Activated CD8-positive, alpha-beta memory T cell treated with anti-CD3 and anti-CD28 coated beads for 1 hour (primary cell): ENCODE measurements around the gene RASGRF1.

Experiments
- DNase-seq, 2 donors: peaks; one replicate each; pipeline ENCODE4 v3.0.0-alpha.2; 2020; ENCODE audit warnings: low read depth in 1 of 2; ENCODE audit errors: extremely low read depth in 1 of 2

The RASGRF1 gene

GRCh38 chr15:78988361-78988911, 102.1 kb downstream of the RASGRF1 start:
- DNase-seq = no peak

- no peak for DNase-seq
Measured at GRCh38 chr15:78987556-78988360, 102.8 kb downstream of the RASGRF1 start.

GRCh38 chr15:78985859-78986475, 104.6 kb downstream of the RASGRF1 start:
- DNase-seq = no peak

- DNase-seq = no peak
Measured at GRCh38 chr15:78984041-78984440, 106.5 kb downstream of the RASGRF1 start.

GRCh38 chr15:78983146-78983918, 107.2 kb downstream of the RASGRF1 start:
- no peak for DNase-seq

GRCh38 chr15:78982736-78983135, 107.8 kb downstream of the RASGRF1 start:
- no peak for DNase-seq

GRCh38 chr15:78981532-78982313, 108.9 kb downstream of the RASGRF1 start:
- no peak for DNase-seq

- no peak for DNase-seq
Measured at GRCh38 chr15:78979456-78980320, 110.9 kb downstream of the RASGRF1 start.

GRCh38 chr15:78978601-78979179, 111.9 kb downstream of the RASGRF1 start:
- DNase-seq = no peak

- no peak for DNase-seq
Measured at GRCh38 chr15:78977591-78978347, 112.8 kb downstream of the RASGRF1 start.

GRCh38 chr15:78977091-78977571, 113.4 kb downstream of the RASGRF1 start:
- DNase-seq = no peak

GRCh38 chr15:78976691-78977090, 113.9 kb downstream of the RASGRF1 start:
- DNase-seq = no peak

- DNase-seq = no peak
Measured at GRCh38 chr15:78974272-78974918, 116.2 kb downstream of the RASGRF1 start.

- no peak for DNase-seq
Measured at GRCh38 chr15:78969687-78970349, 120.8 kb downstream of the RASGRF1 start.

GRCh38 chr15:78968539-78969271, 121.9 kb downstream of the RASGRF1 start:
- DNase-seq = no peak

GRCh38 chr15:78968114-78968513, 122.5 kb downstream of the RASGRF1 start:
- no peak for DNase-seq

GRCh38 chr15:78960308-78960707, 130.3 kb downstream of the RASGRF1 start:
- no peak for DNase-seq
